Spleen (tissue), 11 donors: ENCODE results near the gene PLA2G4E. TPM values are rescaled to one million over a fixed set of nuclear protein-coding genes. Genes with fewer than 3 reads are reported as not detected.

ENCODE experiments used
- DNase-seq: peaks from one replicate; pipeline ENCODE4 v3.0.0-alpha.2; 2020
- H3K27ac ChIP-seq, 8 donors: fragments of 200-600 bp; sonication (generic) in 7 of 8; 1 replicate in 4 of 8; 2 replicates in 4 of 8; pipeline versions ENCODE4 v1.5.0 to v1.8.0; 2016 to 2021; ENCODE audit warnings: inconsistent platforms in 4 of 8, mild to moderate bottlenecking in 4 of 8, moderate library complexity in 1 of 8
- H3K27me3 ChIP-seq, 7 donors: fragments of 200-600 bp; sonication (generic) in 6 of 7; replicated peaks in 1 of 7; 1 replicate in 4 of 7; 2 replicates in 3 of 7; pipeline versions ENCODE4 v1.5.0 to v1.8.0; 2016 to 2021; ENCODE audit warnings: inconsistent platforms in 3 of 7, mild to moderate bottlenecking in 1 of 7
- H3K36me3 ChIP-seq, 6 donors: fragments of 200-600 bp; sonication (generic) in 5 of 6; 1 replicate in 4 of 6; 2 replicates in 2 of 6; pipeline versions ENCODE4 v1.5.0 to v1.8.0; 2016 to 2021; ENCODE audit warnings: inconsistent platforms in 2 of 6
- H3K4me1 ChIP-seq, 6 donors: fragments of 200-600 bp; sonication (generic) in 5 of 6; 1 replicate in 3 of 6; 2 replicates in 3 of 6; pipeline versions ENCODE4 v1.5.0 to v1.8.0; 2016 to 2021; ENCODE audit warnings: inconsistent platforms in 3 of 6
- H3K4me3 ChIP-seq, 8 donors: fragments of 200-600 bp; sonication (generic) in 7 of 8; 1 replicate in 4 of 8; 2 replicates in 4 of 8; pipeline versions ENCODE4 v1.5.0 to v1.8.0; 2016 to 2021; ENCODE audit warnings: inconsistent platforms in 4 of 8, mild to moderate bottlenecking in 4 of 8, moderate library complexity in 2 of 8
- H3K9me3 ChIP-seq, 8 donors: fragments of 200-600 bp; sonication (generic) in 7 of 8; 1 replicate in 4 of 8; 2 replicates in 4 of 8; pipeline versions ENCODE4 v1.5.0 to v1.8.0; 2016 to 2021; ENCODE audit warnings: inconsistent platforms in 4 of 8
- POLR2A ChIP-seq, 3 donors: fragments of 450-650 bp; IDR thresholded peaks; one replicate each; pipeline ENCODE4 v1.5.1; 2017; ENCODE audit warnings: antibody characterized with exemption in 3 of 3, mild to moderate bottlenecking in 1 of 3
- POLR2AphosphoS5 ChIP-seq, 3 donors: sonication (generic); formaldehyde crosslinking; IDR thresholded peaks; one replicate each; pipeline ENCODE4 v1.5.1; 2017; ENCODE audit warnings: antibody characterized with exemption in 3 of 3
- WGBS, 5 donors: extraction: QIAGEN DNeasy Blood & Tissue Kit in 3 of 5; methylation state at CpG; one replicate each; pipeline versions ENCODE4 v1.1.5 to v1.1.7; 2013 to 2018; 5-methylcytosine and 5-hydroxymethylcytosine counted together
- intact Hi-C: fragments of 100-400 bp; cut with DNase I; formaldehyde crosslinking; loops from one replicate; pipeline ENCODE4 v1.15.0; 2023; ENCODE audit warnings: low total_unique reads
- polyA plus RNA-seq, 3 donors: library from polyadenylated mRNA; stranded (reverse); fragments of 200-250 nt; gene quantifications; one replicate each; pipeline ENCODE4 v1.2.1, GENCODE V29; 2013
- total RNA-seq, 7 donors: library from RNA; depleted of rRNA in 3 of 7; stranded (reverse); fragments of >200 nt in 3 of 7; fragmentation: NEBNext Ultra II Directional in 4 of 7; extraction: Animal tissue kit (Norgen Biotek cat#: 25700) in 4 of 7; gene quantifications; one replicate each; pipeline versions ENCODE4 v1.1.0 to v1.2.1, GENCODE V29; 2016 to 2021
- TF ChIP-seq, protein P1 (sequence below), 11 experiments: fragments of 200-600 bp in 7 of 11; fragments of 450-650 bp in 4 of 11; sonication (generic) in 4 of 11; IDR thresholded peaks in 8 of 11; conservative IDR thresholded peaks in 3 of 11; 1 replicate in 7 of 11; 2 replicates in 4 of 11; pipeline versions ENCODE4 v1.4.0 to v1.8.0; 2016 to 2021; ENCODE audit warnings: antibody characterized with exemption in 11 of 11, inconsistent platforms in 4 of 11, mild to moderate bottlenecking in 1 of 11
- donor health status: healthy with polysubstance abuse.
- donor health status: DM: no; HTN: no; CAD: no; lungs with moderate emphysema.
- donor health status: DM: no; HTN: no; CAD: no.
- donor health status: Bipolar disorder and iron deficiency.
- donor health status: healthy.
- donor health status: DM: no; HTN: no; CAD: no.
- donor health status: DM: yes; HTN: yes; CAD: no.

PLA2G4E gene
- total and polyA plus RNA-seq, 10 donors = not detected

DNA sequence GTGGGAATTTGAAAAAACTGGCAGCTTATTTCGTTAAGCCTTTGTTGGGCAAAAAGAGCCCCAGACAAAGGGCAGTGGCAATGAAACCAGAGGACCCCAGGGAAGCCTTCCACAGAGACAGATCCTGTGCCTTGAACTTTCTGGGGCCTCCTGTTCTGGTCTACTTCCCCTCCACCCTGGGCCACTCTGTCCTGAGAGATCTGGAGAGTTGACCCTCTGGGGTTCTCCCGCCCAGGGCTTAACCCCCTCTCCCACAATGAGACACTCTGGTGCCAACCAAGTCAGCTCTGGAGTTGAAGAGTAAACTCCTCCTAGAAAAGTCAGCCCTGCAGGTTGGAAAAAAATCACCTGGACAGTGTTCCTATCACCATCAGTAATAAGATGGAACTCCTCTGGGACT, 69.3 kb downstream of the PLA2G4E start:
- H3K27me3 ChIP-seq = no peaks in the 10 kb centered on the region
- DNase-seq = no peak
- TF ChIP-seq POLR2A (IDR thresholded peaks at IDR 0.05) (no peak), POLR2AphosphoS5 (IDR thresholded peaks at IDR 0.05) (no peak)
- TF ChIP-seq, protein P1, sequence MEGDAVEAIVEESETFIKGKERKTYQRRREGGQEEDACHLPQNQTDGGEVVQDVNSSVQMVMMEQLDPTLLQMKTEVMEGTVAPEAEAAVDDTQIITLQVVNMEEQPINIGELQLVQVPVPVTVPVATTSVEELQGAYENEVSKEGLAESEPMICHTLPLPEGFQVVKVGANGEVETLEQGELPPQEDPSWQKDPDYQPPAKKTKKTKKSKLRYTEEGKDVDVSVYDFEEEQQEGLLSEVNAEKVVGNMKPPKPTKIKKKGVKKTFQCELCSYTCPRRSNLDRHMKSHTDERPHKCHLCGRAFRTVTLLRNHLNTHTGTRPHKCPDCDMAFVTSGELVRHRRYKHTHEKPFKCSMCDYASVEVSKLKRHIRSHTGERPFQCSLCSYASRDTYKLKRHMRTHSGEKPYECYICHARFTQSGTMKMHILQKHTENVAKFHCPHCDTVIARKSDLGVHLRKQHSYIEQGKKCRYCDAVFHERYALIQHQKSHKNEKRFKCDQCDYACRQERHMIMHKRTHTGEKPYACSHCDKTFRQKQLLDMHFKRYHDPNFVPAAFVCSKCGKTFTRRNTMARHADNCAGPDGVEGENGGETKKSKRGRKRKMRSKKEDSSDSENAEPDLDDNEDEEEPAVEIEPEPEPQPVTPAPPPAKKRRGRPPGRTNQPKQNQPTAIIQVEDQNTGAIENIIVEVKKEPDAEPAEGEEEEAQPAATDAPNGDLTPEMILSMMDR (IDR thresholded peaks at IDR 0.05 in 8 of 11, conservative IDR thresholded peaks at IDR 0.05 in 3 of 11) = no peak
- no peak overlapping the region for H3K4me3 ChIP-seq
- H3K4me1 ChIP-seq = peaks cover 0 to 41% (median 13%) of the 10 kb centered on the region in 6 donors
- H3K27ac ChIP-seq = peak overlapping the region in 1 of 8 donors; percentile 33
- WGBS, 5 donors = 42 to 59% (median 45%) methylated on average over 2 of the region's 2 CpGs
- H3K36me3 ChIP-seq = peaks cover 0 to 71% (median 27%) of the 10 kb centered on the region in 6 donors
- H3K9me3 ChIP-seq = no peaks in the 10 kb centered on the region
- intact Hi-C loops = no loop called here

DNA sequence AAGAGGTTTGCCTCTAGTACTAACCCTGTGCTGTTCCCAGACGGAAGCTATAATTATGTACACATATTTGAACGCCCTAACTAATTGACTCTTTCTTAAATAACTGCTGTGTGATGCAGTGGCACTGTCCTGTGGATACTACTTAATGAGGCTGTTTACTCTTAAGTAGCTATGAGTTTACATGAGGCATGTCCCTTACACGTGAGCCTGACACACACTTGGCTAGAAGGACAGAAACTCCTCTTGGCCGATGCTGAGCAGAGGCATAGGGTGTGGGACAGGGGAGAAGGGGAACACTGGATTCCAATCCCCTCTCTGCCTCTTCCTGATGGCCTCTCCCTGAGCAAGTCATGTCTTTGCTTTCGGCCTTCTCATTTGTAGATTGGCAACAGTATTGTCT, 70.4 kb downstream of the PLA2G4E start:
- H3K36me3 ChIP-seq = peaks cover 0 to 72% (median 30%) of the 10 kb centered on the region in 6 donors
- H3K27ac ChIP-seq = peak overlapping the region in 1 of 8 donors; percentile 33
- H3K4me1 ChIP-seq = peaks cover 0 to 33% (median 11%) of the 10 kb centered on the region in 6 donors
- H3K27me3 ChIP-seq = no peaks in the 10 kb centered on the region
- TF ChIP-seq POLR2AphosphoS5 (IDR thresholded peaks at IDR 0.05) = no peak
- WGBS, 5 donors = 86 to 96% (median 90%) methylated on average over 5 of the region's 5 CpGs
- intact Hi-C loops = no loop called here
- no peaks in the 10 kb centered on the region for H3K9me3 ChIP-seq
- H3K4me3 ChIP-seq = no peak overlapping the region
- no peak for DNase-seq

DNA sequence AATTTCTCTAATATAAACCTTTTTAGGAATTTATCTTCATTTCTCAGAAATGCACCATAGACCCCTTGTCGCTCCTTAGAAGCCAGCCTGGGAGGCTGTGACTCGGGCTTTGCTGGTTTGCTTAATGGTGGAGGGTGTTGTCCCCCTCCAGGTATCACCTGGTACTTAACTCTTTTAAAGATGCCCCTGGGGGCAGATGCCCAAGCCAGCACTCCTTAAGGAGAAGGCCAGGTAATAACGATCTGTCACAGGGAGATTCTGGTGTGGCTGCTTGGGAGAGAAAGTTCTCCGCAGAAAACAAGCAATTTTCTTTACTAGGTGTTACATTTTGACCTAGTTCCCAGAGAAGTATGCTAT, 70.7 kb downstream of the PLA2G4E start:
- WGBS, 5 donors = 94 to 98% (median 97%) methylated on average over 4 of the region's 4 CpGs
- peak overlapping the region in 1 of 8 donors; percentile 33 for H3K27ac ChIP-seq
- H3K36me3 ChIP-seq = peaks cover 0 to 73% (median 34%) of the 10 kb centered on the region in 6 donors
- H3K27me3 ChIP-seq = no peaks in the 10 kb centered on the region
- no peak for DNase-seq
- TF ChIP-seq POLR2AphosphoS5 (IDR thresholded peaks at IDR 0.05) (no peak), POLR2A (IDR thresholded peaks at IDR 0.05) (no peak)
- TF ChIP-seq, protein P1 (IDR thresholded peaks at IDR 0.05 in 8 of 11, conservative IDR thresholded peaks at IDR 0.05 in 3 of 11) = no peak
- no peaks in the 10 kb centered on the region for H3K9me3 ChIP-seq
- H3K4me3 ChIP-seq = no peak overlapping the region
- intact Hi-C loops = no loop called here
- H3K4me1 ChIP-seq = peaks cover 0 to 31% (median 10%) of the 10 kb centered on the region in 6 donors

DNA sequence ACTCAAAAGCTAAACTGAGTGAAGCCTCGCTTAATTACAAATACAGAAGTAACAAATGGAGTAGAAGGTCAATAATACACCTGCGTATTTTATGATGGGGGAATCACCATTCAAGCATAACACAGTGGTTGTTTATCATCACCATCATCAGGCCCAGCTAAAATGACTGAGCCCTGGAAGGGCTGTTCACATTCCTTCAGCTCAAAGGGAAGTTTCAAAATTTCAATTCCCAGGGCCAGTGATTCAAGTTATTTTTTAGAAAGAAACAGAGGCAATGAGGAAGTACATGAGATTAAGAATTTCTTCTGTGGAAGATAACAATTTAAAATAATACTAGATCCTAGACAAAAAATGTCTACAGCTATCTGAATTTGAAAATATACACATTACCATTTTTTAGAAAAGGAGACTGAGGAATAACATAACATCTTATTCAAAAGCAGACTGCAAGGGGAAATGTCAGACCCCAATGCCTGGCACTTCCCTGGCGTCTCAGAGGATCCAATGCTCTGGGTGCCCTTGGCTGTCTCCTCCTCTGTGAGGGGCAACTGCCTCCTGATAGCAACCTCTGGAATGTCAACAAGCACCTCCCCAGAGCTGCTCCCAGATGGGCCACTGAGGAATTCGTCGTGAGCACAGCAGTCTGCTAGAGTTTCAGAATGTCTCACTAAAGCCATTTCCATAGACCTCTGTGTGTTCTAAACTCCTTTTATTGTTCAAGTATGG, 71.3 kb downstream of the PLA2G4E start:
- Histone ChIP-seq H3K9me3 (no peaks in the 10 kb centered on the region), H3K36me3 (peaks cover 0 to 75% (median 34%) of the 10 kb centered on the region in 6 donors), H3K4me1 (peaks cover 0 to 32% (median 10%) of the 10 kb centered on the region in 6 donors), H3K27ac (no peak overlapping the region), H3K4me3 (no peak overlapping the region), H3K27me3 (no peaks in the 10 kb centered on the region)
- DNase-seq = no peak
- TF ChIP-seq, protein P1 (IDR thresholded peaks at IDR 0.05 in 8 of 11, conservative IDR thresholded peaks at IDR 0.05 in 3 of 11) = no peak
- TF ChIP-seq POLR2A (IDR thresholded peaks at IDR 0.05) = no peak
- no peak for TF ChIP-seq POLR2AphosphoS5 (IDR thresholded peaks at IDR 0.05)
- intact Hi-C loops = no loop called here
- 89 to 95% (median 91%) methylated on average over 5 of the region's 5 CpGs for WGBS, 5 donors
